Muscle of leg (tissue), 11 donors: ENCODE data around the gene TMEM150C. TPM values are rescaled to one million over a fixed set of nuclear protein-coding genes. Genes with fewer than 3 reads are reported as not detected.

Source experiments
- DNase-seq: peaks from one replicate; pipeline ENCODE4 v3.0.0; 2013
- H3K27ac ChIP-seq: one replicate; pipeline ENCODE4 v1.5.1; 2013; ENCODE audit warnings: mild to moderate bottlenecking, low read length, control low read depth
- H3K27me3 ChIP-seq: one replicate; pipeline ENCODE4 v1.6.1; 2013; ENCODE audit warnings: low read length; ENCODE audit not compliant: control insufficient read depth, insufficient read depth
- H3K36me3 ChIP-seq: one replicate; pipeline ENCODE4 v1.6.1; 2013; ENCODE audit warnings: low read length; ENCODE audit not compliant: control insufficient read depth, insufficient read depth
- H3K4me1 ChIP-seq: one replicate; pipeline ENCODE4 v1.6.1; 2013; ENCODE audit warnings: low read length; ENCODE audit not compliant: control insufficient read depth, insufficient read depth
- H3K4me3 ChIP-seq: one replicate; pipeline ENCODE4 v1.5.1; 2013; ENCODE audit warnings: low read length, control low read depth
- H3K9me3 ChIP-seq: replicated peaks from 2 replicates; pipeline ENCODE4 v1.6.1; 2013; ENCODE audit warnings: low read depth, low read length; ENCODE audit not compliant: control insufficient read depth
- WGBS: methylation state at CpG from one replicate; pipeline ENCODE4 v1.1.5; 2013; ENCODE audit warnings: missing lambda C conversion rate; ENCODE audit not compliant: insufficient coverage; 5-methylcytosine and 5-hydroxymethylcytosine counted together
- polyA plus RNA-seq, 8 donors: library from polyadenylated mRNA; unstranded; fragments of 120-200 nt; gene quantifications; one replicate each; pipeline versions ENCODE4 v1.2.1 to v1.2.3, GENCODE V29; 2013; ENCODE audit warnings: inconsistent platforms in 1 of 8, low replicate concordance in 1 of 8; ENCODE audit not compliant: insufficient read length in 8 of 8, insufficient read depth in 1 of 8
- total RNA-seq: library from RNA; stranded (reverse); fragments of 120-200 nt; gene quantifications from one replicate; pipeline ENCODE4 v1.2.4, GENCODE V29; 2013

Gene TMEM150C
- total and polyA plus RNA-seq, 9 donors, result 2.6 to 6.3 (median 3.3) TPM

GRCh38 chr4:82592639-82593038 is 30.9 kb upstream of the TMEM150C start:
- no peak for DNase-seq
- H3K27me3 ChIP-seq, result no peaks in the 10 kb centered on the region
- no peaks in the 10 kb centered on the region for H3K9me3 ChIP-seq
- H3K36me3 ChIP-seq, result no peaks in the 10 kb centered on the region
- no peak overlapping the region for H3K27ac ChIP-seq
- WGBS, result no CpG with 5 or more reads among the region's 3 CpGs
- no peaks in the 10 kb centered on the region for H3K4me1 ChIP-seq
- no peak overlapping the region for H3K4me3 ChIP-seq

- Histone ChIP-seq H3K9me3 (no peaks in the 10 kb centered on the region), H3K27ac (no peak overlapping the region), H3K4me1 (no peaks in the 10 kb centered on the region), H3K27me3 (no peaks in the 10 kb centered on the region), H3K4me3 (no peak overlapping the region), H3K36me3 (no peaks in the 10 kb centered on the region)
- 83% methylated on average over 4 of the region's 5 CpGs for WGBS
- DNase-seq, result no peak
Measured at GRCh38 chr4:82591592-82591991, 29.8 kb upstream of the TMEM150C start.

- Histone ChIP-seq H3K27ac (no peak overlapping the region), H3K9me3 (no peaks in the 10 kb centered on the region), H3K27me3 (no peaks in the 10 kb centered on the region), H3K36me3 (no peaks in the 10 kb centered on the region), H3K4me3 (no peak overlapping the region), H3K4me1 (no peaks in the 10 kb centered on the region)
- WGBS, result 60% methylated on average over 1 of the region's 1 CpG
- DNase-seq, result no peak
Measured at GRCh38 chr4:82589756-82590155, 28.0 kb upstream of the TMEM150C start.

DNA sequence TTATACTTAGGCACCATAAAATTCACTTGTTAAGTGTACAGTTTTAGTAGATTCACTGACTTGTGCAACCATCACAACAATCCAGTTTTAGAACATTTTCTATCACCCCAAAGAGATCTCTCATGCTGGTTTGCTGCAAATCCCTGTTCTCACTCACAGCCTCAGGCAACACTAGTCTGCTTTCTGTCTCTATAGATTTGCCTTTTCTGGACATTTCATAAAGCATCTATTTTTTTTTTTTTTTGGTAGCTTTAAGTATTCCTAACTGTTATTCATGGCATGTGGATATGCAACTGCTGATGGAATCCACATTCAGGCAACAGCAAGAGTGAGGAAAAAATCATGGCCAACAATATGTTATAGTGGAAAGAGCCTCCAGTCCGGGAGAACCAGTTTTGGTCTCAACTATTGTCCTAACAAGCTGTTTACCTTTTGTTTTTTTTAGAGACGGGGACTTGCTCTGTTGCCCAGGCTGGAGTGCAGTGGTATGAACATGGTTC is 27.0 kb upstream of the TMEM150C start:
- H3K27me3 ChIP-seq, result no peaks in the 10 kb centered on the region
- H3K9me3 ChIP-seq, result no peaks in the 10 kb centered on the region
- DNase-seq, result no peak
- no peak overlapping the region for H3K4me3 ChIP-seq
- no peaks in the 10 kb centered on the region for H3K36me3 ChIP-seq
- H3K4me1 ChIP-seq, result no peaks in the 10 kb centered on the region
- no peak overlapping the region for H3K27ac ChIP-seq
- WGBS, result 83% methylated on average over 1 of the region's 2 CpGs

- Histone ChIP-seq H3K27me3 (no peaks in the 10 kb centered on the region), H3K27ac (no peak overlapping the region), H3K4me1 (no peaks in the 10 kb centered on the region), H3K4me3 (no peak overlapping the region), H3K36me3 (no peaks in the 10 kb centered on the region), H3K9me3 (no peaks in the 10 kb centered on the region)
- 72% methylated on average over 6 of the region's 8 CpGs for WGBS
- DNase-seq, result no peak
Measured at GRCh38 chr4:82587826-82588540, 26.2 kb upstream of the TMEM150C start.

DNA sequence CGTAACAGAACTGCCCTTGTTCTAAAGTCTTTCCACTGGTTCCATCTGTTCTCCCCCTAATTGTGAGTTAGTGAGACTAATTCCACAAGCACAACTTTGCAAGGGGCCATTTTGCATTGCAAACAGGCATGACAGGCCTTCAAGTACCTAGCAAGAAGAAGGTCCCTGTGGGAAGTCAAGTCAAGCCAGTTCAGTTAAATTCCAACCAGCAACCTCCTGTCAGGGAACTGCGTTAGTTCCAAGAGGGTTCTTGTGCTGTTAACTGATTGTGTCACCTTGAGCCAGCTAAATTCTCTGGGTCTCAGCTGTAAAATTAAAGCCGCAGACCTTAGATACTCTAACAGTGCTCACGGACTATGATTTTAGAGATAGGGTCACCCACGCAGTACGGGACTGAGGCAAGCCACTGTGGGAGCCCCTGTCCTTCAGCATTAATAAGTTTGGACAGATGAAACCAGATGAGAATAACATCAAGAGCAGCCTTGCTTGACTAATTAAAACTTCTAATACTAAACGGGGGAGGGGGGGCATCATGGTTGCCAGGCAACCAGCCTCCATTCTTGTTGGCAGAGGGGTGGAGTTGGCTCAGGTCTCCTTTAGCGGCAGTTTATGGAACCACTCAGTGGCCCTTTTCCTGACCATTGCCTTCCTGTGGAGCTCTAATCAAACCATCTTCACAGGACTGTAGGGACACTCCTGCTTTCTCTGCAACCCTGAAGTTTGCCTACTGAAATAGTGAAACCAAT is 24.1 kb upstream of the TMEM150C start:
- H3K9me3 ChIP-seq, result no peaks in the 10 kb centered on the region
- H3K27ac ChIP-seq, result no peak overlapping the region
- 100% methylated on average over 1 of the region's 8 CpGs for WGBS
- H3K4me3 ChIP-seq, result no peak overlapping the region
- no peaks in the 10 kb centered on the region for H3K36me3 ChIP-seq
- H3K4me1 ChIP-seq, result no peaks in the 10 kb centered on the region
- DNase-seq, result no peak
- no peaks in the 10 kb centered on the region for H3K27me3 ChIP-seq

GRCh38 chr4:82584931-82585330 is 23.1 kb upstream of the TMEM150C start:
- H3K4me3 ChIP-seq, result no peak overlapping the region
- no peaks in the 10 kb centered on the region for H3K27me3 ChIP-seq
- no peaks in the 10 kb centered on the region for H3K4me1 ChIP-seq
- no peak overlapping the region for H3K27ac ChIP-seq
- WGBS, result 40% methylated on average over 2 of the region's 3 CpGs
- no peaks in the 10 kb centered on the region for H3K36me3 ChIP-seq
- no peaks in the 10 kb centered on the region for H3K9me3 ChIP-seq
- DNase-seq, result no peak

DNA sequence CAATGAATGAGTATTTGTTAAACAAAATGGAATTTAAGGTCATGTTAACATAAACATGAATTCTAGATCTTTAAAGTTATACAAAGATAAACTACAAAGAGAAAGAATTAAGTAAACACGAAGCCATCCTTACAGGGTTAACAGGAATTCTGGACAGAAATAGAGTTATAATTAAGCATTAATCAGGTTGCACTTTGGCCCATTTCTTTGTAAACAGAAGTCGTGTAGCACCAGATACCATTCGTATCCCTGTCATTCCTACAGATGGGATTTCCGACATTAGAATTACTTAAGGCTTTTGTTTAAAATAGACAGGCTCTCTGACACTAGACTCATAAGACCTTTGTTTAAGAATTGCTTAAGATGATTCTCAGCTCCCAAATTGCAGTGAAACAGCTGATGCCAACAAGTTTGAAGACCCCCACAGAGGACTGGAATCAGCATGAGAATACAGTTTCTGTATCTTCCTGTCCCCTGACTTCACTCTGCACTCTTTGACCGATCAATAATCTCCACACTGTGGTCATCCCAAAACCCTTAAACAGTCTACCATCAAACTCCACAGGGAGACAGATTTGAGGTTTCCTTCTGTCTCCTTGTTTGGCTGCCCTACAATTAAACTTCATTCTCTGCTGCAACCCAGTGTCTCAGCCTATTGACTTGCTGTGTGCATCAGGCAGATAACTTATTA is 22.3 kb upstream of the TMEM150C start:
- Histone ChIP-seq H3K36me3 (no peaks in the 10 kb centered on the region), H3K27ac (no peak overlapping the region), H3K27me3 (no peaks in the 10 kb centered on the region), H3K4me1 (no peaks in the 10 kb centered on the region), H3K9me3 (no peaks in the 10 kb centered on the region), H3K4me3 (no peak overlapping the region)
- DNase-seq, result no peak
- 75% methylated on average over 1 of the region's 5 CpGs for WGBS

GRCh38 chr4:82579932-82580331 is 18.1 kb upstream of the TMEM150C start:
- H3K27ac ChIP-seq, result no peak overlapping the region
- no peak overlapping the region for H3K4me3 ChIP-seq
- no peaks in the 10 kb centered on the region for H3K4me1 ChIP-seq
- H3K36me3 ChIP-seq, result no peaks in the 10 kb centered on the region
- WGBS, result 20% methylated on average over 1 of the region's 5 CpGs
- H3K27me3 ChIP-seq, result no peaks in the 10 kb centered on the region
- H3K9me3 ChIP-seq, result no peaks in the 10 kb centered on the region
- DNase-seq, result no peak

GRCh38 chr4:82578935-82579334 is 17.1 kb upstream of the TMEM150C start:
- no peaks in the 10 kb centered on the region for H3K36me3 ChIP-seq
- H3K27ac ChIP-seq, result no peak overlapping the region
- no peaks in the 10 kb centered on the region for H3K27me3 ChIP-seq
- H3K9me3 ChIP-seq, result no peaks in the 10 kb centered on the region
- H3K4me1 ChIP-seq, result no peaks in the 10 kb centered on the region
- 100% methylated on average over 1 of the region's 2 CpGs for WGBS
- H3K4me3 ChIP-seq, result no peak overlapping the region
- no peak for DNase-seq
